ENCODE data around the gene HOXC13.

HOXC13 gene

DNA sequence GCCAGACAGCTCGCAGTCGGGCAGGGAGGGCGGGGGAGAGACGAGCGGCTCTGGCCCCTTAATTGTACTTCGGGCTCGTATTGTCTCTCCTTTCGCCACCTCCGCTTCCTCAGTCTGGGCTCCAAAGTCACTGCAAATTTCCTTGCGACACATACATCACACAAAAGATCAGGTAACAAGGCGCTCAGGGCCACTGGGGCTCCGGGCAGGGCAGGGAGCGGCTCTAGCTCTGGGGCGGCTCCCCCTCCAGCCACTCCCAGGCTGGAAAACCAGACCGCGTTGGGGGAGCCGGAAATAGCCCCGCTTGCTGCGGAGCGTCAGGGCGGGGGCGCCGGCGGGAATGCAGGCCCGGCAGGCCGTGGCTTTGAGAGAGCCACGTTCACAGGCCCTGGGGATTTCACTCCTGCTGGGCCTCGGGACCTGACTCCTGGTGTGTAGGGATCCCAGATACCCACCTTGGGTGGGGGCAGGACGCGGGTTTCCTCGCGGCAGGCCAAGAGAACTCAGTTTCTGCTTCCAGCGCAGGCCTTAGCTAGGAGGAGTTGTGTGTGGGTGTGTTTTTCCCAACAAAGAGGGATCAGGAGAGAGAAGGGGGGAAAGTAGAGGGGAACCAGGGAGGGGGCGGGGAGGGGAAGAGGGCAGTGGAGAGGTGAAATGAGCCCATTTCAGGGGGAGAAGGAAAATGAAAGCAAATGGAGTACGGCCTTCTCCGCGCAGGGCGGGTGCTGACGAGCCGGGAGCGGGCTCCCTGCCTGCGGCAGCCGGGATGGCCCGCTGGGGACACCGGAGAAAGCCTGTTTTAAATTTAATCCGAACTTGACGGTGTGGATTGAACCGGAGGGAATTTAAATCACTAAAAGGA, 57.0 kb downstream of the HOXC13 start:
- DNase-seq (ENCODE audit: low read depth) = no peak

All from stimulated activated CD8-positive, alpha-beta memory T cell treated with anti-CD3 and anti-CD28 coated beads, Interleukin-12 subunit alpha, Interleukin-12 subunit beta, amount 100 ng/mL, for 1 hour (primary cell).